AG10803 (cell line): ENCODE data around the gene BRPF3.
A peak's percentile ranks its signal among the peaks of the same experiment; 100 is the strongest.

Experiments used
- DNase-seq: peaks from one replicate; pipeline ENCODE4 v3.0.0; 2010; ENCODE audit warnings: low read depth
- H3K4me3 ChIP-seq: 2 replicates; pipeline ENCODE4 v1.5.1; 2011; ENCODE audit warnings: mild to moderate bottlenecking, low read length, control low read depth
- TF ChIP-seq, protein P1 (sequence below): conservative IDR thresholded peaks from 2 replicates; pipeline ENCODE4 v1.5.1; 2011; ENCODE audit warnings: mild to moderate bottlenecking, low read length, control low read depth, inconsistent platforms

The BRPF3 gene

DNA sequence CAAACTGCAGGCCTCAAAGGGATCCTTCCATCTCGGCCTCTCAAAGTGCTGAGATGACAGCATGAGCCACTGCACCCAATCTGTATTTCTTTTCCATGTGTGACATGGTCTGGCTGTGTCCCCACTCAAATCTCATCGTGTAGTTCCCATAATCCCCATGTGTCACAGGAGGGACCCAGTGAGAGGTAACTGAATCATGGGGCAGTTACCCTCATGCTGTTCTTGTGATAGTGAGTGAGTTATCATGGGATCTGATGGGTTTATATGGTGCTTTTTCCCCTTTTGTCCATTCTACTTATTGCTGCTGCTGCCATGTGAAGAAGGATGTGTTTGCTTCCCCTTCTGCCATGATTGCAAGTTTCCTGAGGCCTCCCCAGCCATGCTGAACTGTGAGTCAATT, 10.3 kb upstream of the BRPF3 start:
- no peak for DNase-seq
- H3K4me3 ChIP-seq: no peak overlapping the region
- TF ChIP-seq, protein P1, sequence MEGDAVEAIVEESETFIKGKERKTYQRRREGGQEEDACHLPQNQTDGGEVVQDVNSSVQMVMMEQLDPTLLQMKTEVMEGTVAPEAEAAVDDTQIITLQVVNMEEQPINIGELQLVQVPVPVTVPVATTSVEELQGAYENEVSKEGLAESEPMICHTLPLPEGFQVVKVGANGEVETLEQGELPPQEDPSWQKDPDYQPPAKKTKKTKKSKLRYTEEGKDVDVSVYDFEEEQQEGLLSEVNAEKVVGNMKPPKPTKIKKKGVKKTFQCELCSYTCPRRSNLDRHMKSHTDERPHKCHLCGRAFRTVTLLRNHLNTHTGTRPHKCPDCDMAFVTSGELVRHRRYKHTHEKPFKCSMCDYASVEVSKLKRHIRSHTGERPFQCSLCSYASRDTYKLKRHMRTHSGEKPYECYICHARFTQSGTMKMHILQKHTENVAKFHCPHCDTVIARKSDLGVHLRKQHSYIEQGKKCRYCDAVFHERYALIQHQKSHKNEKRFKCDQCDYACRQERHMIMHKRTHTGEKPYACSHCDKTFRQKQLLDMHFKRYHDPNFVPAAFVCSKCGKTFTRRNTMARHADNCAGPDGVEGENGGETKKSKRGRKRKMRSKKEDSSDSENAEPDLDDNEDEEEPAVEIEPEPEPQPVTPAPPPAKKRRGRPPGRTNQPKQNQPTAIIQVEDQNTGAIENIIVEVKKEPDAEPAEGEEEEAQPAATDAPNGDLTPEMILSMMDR: no peak

- TF ChIP-seq, protein P1: no peak
- no peak overlapping the region for H3K4me3 ChIP-seq
- no peak for DNase-seq
Observed at GRCh38 chr6:36187446-36187845, 9.1 kb upstream of the BRPF3 start.

DNA sequence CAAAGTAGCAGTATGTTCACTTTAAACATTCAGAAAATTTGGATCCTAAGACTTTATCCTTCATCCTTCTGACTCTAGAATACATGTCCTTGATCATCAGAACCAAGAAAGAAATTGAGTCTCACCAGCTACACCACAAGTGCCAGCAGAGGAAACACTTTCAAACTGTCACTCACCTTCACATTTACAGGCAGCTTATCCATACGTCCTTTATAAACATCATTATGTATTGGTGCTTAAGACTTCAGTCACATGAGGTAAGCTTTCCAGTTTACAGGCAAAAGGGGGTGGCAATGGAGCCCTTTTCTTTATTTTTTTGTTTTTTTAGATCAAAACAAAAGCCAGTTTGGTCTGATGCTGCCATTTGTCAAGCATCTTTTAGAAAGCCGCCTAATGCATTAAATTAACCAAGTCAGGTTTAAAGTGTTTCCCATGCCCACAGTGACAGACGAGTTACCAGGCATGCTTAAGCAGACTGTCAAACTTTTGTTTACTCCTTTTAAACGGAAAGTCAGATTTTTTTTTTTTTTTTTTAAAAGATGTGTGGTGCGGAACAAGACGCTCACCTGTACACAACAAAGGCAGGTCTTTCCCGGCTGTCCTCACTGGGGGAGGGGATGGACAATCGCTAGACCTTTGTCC, 952 bp upstream of the BRPF3 start:
- peak overlapping the region; percentile 80 for H3K4me3 ChIP-seq
- DNase-seq: no peak
- TF ChIP-seq, protein P1: no peak

- peak; percentile 93 for DNase-seq
- H3K4me3 ChIP-seq: peak overlapping the region; percentile 80
- TF ChIP-seq, protein P1: no peak
Observed at GRCh38 chr6:36196880-36197548, 470 bp downstream of the BRPF3 start.

GRCh38 chr6:36197739-36198221, 1.2 kb downstream of the BRPF3 start:
- DNase-seq: peak; percentile 2
- TF ChIP-seq, protein P1: no peak
- peak overlapping the region; percentile 80 for H3K4me3 ChIP-seq

DNA sequence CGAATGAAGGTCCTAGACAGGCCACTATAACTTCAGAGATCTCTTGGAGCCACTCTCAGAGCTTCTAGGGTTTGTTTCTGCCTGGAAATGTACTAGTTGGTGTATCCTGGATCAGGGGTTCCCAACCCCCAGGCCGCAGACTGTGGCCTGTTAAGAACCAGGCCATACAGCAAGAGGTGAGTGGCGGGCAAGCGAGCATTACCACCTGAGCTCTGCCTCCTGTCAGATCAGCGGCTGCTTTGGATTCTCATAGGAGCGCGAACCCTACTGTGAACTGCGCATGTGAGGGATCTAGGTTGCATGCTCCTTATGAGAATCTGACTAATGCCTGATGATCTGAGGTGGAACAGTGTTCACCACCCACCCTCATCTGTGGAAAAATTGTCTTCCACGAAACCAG, 2.4 kb downstream of the BRPF3 start:
- TF ChIP-seq, protein P1: no peak
- H3K4me3 ChIP-seq: no peak overlapping the region
- no peak for DNase-seq

DNA sequence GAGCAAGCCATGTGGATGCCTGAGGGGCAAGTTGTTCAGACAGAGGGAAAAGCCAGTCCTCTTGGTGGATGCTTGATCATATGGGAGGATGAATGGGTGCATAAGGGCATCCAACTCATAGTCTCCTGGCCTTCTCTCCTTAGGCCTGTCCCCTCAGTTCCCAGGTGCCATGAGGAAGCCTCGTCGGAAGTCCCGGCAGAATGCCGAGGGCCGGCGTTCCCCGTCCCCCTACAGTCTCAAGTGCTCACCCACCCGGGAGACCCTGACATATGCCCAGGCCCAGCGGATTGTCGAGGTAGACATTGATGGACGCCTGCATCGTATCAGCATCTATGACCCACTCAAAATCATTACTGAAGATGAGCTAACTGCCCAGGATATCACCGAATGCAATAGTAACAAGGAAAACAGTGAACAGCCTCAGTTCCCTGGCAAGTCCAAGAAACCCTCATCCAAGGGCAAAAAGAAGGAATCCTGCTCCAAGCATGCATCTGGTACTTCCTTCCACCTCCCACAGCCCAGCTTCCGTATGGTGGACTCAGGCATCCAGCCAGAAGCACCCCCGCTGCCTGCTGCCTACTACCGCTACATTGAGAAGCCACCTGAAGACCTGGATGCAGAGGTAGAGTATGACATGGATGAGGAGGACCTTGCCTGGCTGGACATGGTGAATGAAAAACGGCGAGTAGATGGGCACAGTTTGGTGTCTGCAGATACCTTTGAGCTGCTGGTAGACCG, 3.8 kb downstream of the BRPF3 start:
- TF ChIP-seq, protein P1: no peak
- DNase-seq: no peak
- no peak overlapping the region for H3K4me3 ChIP-seq
